GM12878 (cell line): Measurements from ENCODE around the gene VCP. TPM values are rescaled to one million over a fixed set of nuclear protein-coding genes. Genes with fewer than 3 reads are reported as not detected.

Experiments
- BHLHE40 ChIP-seq, 2 experiments: fragments of 450-650 bp in 1 of 2; IDR thresholded peaks; 2 replicates each; pipeline ENCODE4 v1.6.1; 2011 to 2017; ENCODE audit warnings: low read depth in 2 of 2, borderline replicate concordance in 1 of 2, improper control_type of control experiment in 1 of 2, low read length in 1 of 2, mild to moderate bottlenecking in 1 of 2
- BMI1 ChIP-seq: fragments of 450-650 bp; IDR thresholded peaks from 2 replicates; pipeline ENCODE4 v1.6.1; 2016; ENCODE audit warnings: mild to moderate bottlenecking, moderate library complexity, borderline replicate concordance
- IRF5 ChIP-seq: fragments of 450-650 bp; IDR thresholded peaks from 2 replicates; pipeline ENCODE4 v1.6.1; 2017; ENCODE audit warnings: borderline replicate concordance
- TARDBP ChIP-seq: IDR thresholded peaks from 2 replicates; pipeline ENCODE4 v1.6.1; 2016; ENCODE audit warnings: borderline replicate concordance
- WRNIP1 ChIP-seq: IDR thresholded peaks from 2 replicates; pipeline ENCODE4 v1.6.1; 2011; ENCODE audit warnings: low read depth, low read length, improper control_type of control experiment, borderline replicate concordance
- ZNF384 ChIP-seq: IDR thresholded peaks from 2 replicates; pipeline ENCODE4 v1.6.1; 2012; ENCODE audit warnings: low read depth, mild to moderate bottlenecking, low read length, improper control_type of control experiment, borderline replicate concordance
- ZNF687 ChIP-seq: fragments of 450-650 bp; IDR thresholded peaks from 2 replicates; pipeline ENCODE4 v1.6.1; 2017; ENCODE audit warnings: mild to moderate bottlenecking, moderate library complexity
- polyA plus RNA-seq, 11 experiments: library from polyadenylated mRNA; depleted of rRNA in 4 of 11; unstranded in 6 of 11; stranded (reverse) in 5 of 11; fragments of >200 nt; fragmentation: Nextera tagmentation in 4 of 11; fragmentation: Illumina TruSeq in 1 of 11; extraction: Ambion mirVana in 4 of 11; extraction: Trizol in 1 of 11; gene quantifications; 1 replicate in 1 of 11; 2 replicates in 10 of 11; pipeline versions ENCODE4 v1.2.1 to v1.2.3, GENCODE V29; 2011 to 2016; ENCODE audit warnings: inconsistent platforms in 2 of 11, missing spikeins in 2 of 11, low read depth in 1 of 11
- total RNA-seq, 4 experiments: library from RNA; depleted of rRNA in 3 of 4; stranded (reverse); fragments of >200 nt in 3 of 4; fragmentation: Illumina TruSeq in 1 of 4; extraction: Trizol in 1 of 4; gene quantifications; 2 replicates each; pipeline versions ENCODE4 v1.2.1 to v1.2.3, GENCODE V29; 2013 to 2021

VCP gene
- total and polyA plus RNA-seq, 10 of the 15 experiments (the other 5 are each of a cell fraction or from before 2014, with no cell fraction given), result 7.4 to 327 (median 244) TPM

- TF ChIP-seq ZNF687 (no peak), ZNF384 (no peak), TARDBP (no peak), WRNIP1 (no peak), BHLHE40 (IDR thresholded peaks at IDR 0.05; ENCODE audit: borderline replicate concordance in 1 of 2, low read depth in 2 of 2, low read length in 1 of 2) (no peak), BMI1 (no peak), IRF5 (no peak)
These were observed 32.7 kb upstream of the VCP start (continued) for GRCh38 chr9:35105126-35105525.
